ENCODE results near the gene OVOL3. TPM values are rescaled to one million over a fixed set of nuclear protein-coding genes. Genes with fewer than 3 reads are reported as not detected.

The OVOL3 gene
- total and polyA plus RNA-seq, 7 donors: not detected

DNA sequence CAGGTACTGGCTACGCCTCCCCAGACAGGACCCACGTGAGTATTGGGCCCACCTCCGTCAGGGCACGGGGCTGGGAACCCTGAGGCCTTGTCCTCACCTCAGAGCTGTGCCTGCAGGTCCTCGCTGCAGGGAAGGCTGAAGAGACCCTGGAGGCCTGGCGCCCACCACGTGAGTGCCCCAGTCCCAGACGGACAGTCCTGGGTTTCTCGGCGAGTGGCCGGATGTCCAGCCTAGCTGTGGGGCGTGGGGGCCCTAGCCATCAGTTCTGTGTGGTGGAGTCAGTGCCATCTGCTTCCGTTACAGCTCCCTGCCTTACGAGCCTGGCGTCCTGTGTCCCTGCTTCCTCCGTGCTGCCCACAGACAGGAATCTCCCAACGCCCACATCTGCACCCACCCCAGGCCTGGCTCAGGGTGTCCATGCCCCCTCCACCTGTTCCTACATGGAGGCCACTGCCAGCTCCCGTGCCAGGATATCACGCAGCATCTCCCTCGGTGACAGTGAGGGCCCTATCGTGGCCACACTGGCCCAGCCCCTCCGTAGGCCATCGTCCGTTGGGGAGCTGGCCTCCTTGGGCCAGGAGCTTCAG lies 7.8 kb upstream of the OVOL3 start:
- 92 to 94% methylated on average over 24 of the region's 24 CpGs for WGBS, 2 donors

DNA sequence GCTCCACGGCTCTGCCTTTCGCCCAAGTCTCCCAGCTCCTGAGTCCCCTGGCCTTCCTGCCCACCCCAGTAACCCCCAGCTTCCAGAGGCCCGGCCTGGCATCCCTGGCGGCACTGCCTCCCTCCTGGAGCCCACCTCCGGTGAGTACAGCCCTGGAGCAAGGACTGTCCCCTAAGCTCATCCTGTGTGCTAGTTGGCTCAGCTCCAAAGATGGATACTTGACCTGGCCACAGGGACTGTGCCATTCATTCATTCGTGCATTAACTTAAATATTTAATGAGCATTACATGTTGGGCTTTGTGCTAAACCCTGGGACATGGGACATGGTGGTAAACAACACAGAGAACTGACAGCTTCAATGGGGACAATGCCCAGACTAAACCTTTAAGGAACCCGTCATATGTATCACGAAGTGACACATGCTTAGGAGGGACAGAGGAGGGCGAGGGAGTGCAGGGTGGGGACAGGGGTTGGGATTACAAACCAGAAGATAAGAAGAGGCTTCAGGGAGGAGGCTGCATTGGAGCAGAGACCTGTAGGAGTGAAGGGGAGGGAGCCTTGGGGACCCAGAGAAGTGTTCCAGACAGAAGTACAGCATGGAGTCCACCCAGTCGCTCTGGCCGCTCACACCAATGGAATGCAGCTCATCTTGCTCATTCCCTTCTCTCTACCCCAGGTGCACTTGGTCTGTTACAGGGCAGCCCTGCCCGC lies 6.9 kb upstream of the OVOL3 start:
- Histone ChIP-seq H3K36me3 (peaks cover 0 to 11% (median 0%) of the 10 kb centered on the region in 4 donors), H3K4me1 (no peaks in the 10 kb centered on the region), H3K9me3 (no peaks in the 10 kb centered on the region), H3K27ac (no peak overlapping the region), H3K4me3 (no peak overlapping the region), H3K27me3 (no peaks in the 10 kb centered on the region)
- no peak for DNase-seq
- intact Hi-C loops (cut with DNase I): no loop called here
- WGBS, 2 donors: 94 to 95% methylated on average over 12 of the region's 12 CpGs
- TF ChIP-seq, protein P1, sequence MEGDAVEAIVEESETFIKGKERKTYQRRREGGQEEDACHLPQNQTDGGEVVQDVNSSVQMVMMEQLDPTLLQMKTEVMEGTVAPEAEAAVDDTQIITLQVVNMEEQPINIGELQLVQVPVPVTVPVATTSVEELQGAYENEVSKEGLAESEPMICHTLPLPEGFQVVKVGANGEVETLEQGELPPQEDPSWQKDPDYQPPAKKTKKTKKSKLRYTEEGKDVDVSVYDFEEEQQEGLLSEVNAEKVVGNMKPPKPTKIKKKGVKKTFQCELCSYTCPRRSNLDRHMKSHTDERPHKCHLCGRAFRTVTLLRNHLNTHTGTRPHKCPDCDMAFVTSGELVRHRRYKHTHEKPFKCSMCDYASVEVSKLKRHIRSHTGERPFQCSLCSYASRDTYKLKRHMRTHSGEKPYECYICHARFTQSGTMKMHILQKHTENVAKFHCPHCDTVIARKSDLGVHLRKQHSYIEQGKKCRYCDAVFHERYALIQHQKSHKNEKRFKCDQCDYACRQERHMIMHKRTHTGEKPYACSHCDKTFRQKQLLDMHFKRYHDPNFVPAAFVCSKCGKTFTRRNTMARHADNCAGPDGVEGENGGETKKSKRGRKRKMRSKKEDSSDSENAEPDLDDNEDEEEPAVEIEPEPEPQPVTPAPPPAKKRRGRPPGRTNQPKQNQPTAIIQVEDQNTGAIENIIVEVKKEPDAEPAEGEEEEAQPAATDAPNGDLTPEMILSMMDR (IDR thresholded peaks at IDR 0.05): no peak
- TF ChIP-seq POLR2A (IDR thresholded peaks at IDR 0.05): no peak
- no peak for TF ChIP-seq EP300 (IDR thresholded peaks at IDR 0.05)
- no peak for TF ChIP-seq POLR2AphosphoS5 (IDR thresholded peaks at IDR 0.05)

More for the DNA sequence above, 7.8 kb upstream of the OVOL3 start:
- Histone ChIP-seq H3K27me3 (no peaks in the 10 kb centered on the region), H3K4me3 (no peak overlapping the region), H3K4me1 (no peaks in the 10 kb centered on the region), H3K9me3 (no peaks in the 10 kb centered on the region), H3K27ac (no peak overlapping the region), H3K36me3 (peaks cover 0 to 6% (median 0%) of the 10 kb centered on the region in 4 donors)
- TF ChIP-seq POLR2A (IDR thresholded peaks at IDR 0.05) (no peak), EP300 (IDR thresholded peaks at IDR 0.05) (no peak), POLR2AphosphoS5 (IDR thresholded peaks at IDR 0.05) (no peak)
- TF ChIP-seq, protein P1 (IDR thresholded peaks at IDR 0.05): no peak
- no peak for DNase-seq
- intact Hi-C loops (cut with DNase I): no loop called here

DNA sequence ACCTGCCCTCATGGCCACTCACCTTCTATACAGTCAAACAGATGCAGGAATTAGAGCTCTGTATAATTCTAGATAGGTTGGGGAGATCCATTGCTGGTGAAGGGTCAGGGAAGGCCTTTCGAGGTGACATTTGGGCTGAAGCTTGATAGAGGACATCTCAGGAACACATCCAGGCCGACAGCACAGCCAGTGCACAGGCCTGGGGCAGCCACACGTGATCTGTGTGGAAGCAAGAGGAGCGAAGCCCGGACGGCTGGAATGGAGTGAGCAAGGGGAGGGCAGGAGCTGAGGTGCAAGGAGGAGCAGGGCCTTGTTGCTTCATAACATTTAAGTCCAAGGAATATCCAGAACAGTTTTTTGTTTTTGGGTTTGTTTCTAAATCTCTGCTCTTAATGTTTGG lies 4.5 kb upstream of the OVOL3 start:
- Histone ChIP-seq H3K27me3 (no peaks in the 10 kb centered on the region), H3K4me1 (no peaks in the 10 kb centered on the region), H3K4me3 (no peak overlapping the region), H3K36me3 (peaks cover 0 to 23% (median 1%) of the 10 kb centered on the region in 4 donors), H3K27ac (no peak overlapping the region), H3K9me3 (no peaks in the 10 kb centered on the region)
- DNase-seq: no peak
- 94 to 95% methylated on average over 6 of the region's 6 CpGs for WGBS, 2 donors
- TF ChIP-seq POLR2A (IDR thresholded peaks at IDR 0.05): no peak
- no peak for TF ChIP-seq POLR2AphosphoS5 (IDR thresholded peaks at IDR 0.05)
- TF ChIP-seq, protein P1 (IDR thresholded peaks at IDR 0.05): no peak
- TF ChIP-seq EP300 (IDR thresholded peaks at IDR 0.05): no peak
- intact Hi-C loops (cut with DNase I): no loop called here

DNA sequence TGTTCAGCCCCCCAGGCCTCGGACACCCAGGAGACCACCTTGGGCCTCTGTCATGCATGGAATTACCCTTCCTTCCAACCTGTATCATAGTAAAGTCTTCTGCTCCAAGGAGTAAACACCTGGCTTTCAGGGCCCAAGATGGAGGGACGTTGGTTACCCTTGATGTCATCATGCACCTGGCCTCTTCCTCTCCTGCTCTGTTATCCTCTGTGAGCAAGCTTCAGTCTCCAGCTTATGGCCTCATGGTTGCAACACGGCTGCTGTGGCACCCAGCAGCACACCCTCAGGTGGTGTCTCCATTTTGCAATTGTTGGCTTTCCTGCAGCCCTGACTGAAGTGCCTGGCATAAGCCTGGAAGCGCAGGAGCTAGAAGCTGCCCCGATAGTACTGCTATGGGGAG lies 4.0 kb upstream of the OVOL3 start:
- intact Hi-C loops (cut with DNase I): no loop called here
- 93% methylated on average over 5 of the region's 5 CpGs for WGBS, 2 donors
- peaks cover 0 to 28% (median 3%) of the 10 kb centered on the region in 4 donors for H3K36me3 ChIP-seq

More for the DNA sequence above, 4.0 kb upstream of the OVOL3 start:
- no peak for TF ChIP-seq POLR2AphosphoS5 (IDR thresholded peaks at IDR 0.05)
- TF ChIP-seq, protein P1 (IDR thresholded peaks at IDR 0.05): no peak
- no peak for TF ChIP-seq EP300 (IDR thresholded peaks at IDR 0.05)
- TF ChIP-seq POLR2A (IDR thresholded peaks at IDR 0.05): no peak
- DNase-seq: no peak
- H3K27me3 ChIP-seq: no peaks in the 10 kb centered on the region
- no peak overlapping the region for H3K27ac ChIP-seq
- no peak overlapping the region for H3K4me3 ChIP-seq
- H3K9me3 ChIP-seq: no peaks in the 10 kb centered on the region
- H3K4me1 ChIP-seq: no peaks in the 10 kb centered on the region

All from sigmoid colon (tissue), 7 donors.